Forelimb muscle (tissue), 1 donor: ENCODE results near the gene SP110. TPM values are rescaled to one million over a fixed set of nuclear protein-coding genes. Genes with fewer than 3 reads are reported as not detected.
"Not testable (repeated sequence)": the region's sequence is repeated elsewhere in the genome, so short reads cannot be mapped to it uniquely, and the experiment has no call there.

ENCODE experiments used
- DNase-seq: peaks from one replicate; pipeline ENCODE4 v3.0.0-alpha.2; 2013; ENCODE audit warnings: low read depth
- polyA plus RNA-seq: library from polyadenylated mRNA; unstranded; fragments of 120-200 nt; gene quantifications from one replicate; pipeline ENCODE4 v1.2.1, GENCODE V29; 2013; ENCODE audit not compliant: insufficient read length

The SP110 gene
- polyA plus RNA-seq, 1 donor, result 11.9 TPM

GRCh38 chr2:230124757-230125431, 94.9 kb downstream of the SP110 start:
- no peak for DNase-seq

- DNase-seq, result no peak
These were observed 95.5 kb downstream of the SP110 start for GRCh38 chr2:230124235-230124634.

- not testable (repeated sequence) for DNase-seq
These were observed 99.4 kb downstream of the SP110 start for GRCh38 chr2:230120376-230120775.

- DNase-seq, result not testable (repeated sequence)
These were observed 100.0 kb downstream of the SP110 start for GRCh38 chr2:230119827-230120226.

Other genes with a start within 250 kb of the SP110 start
- 2.0 TPM for gene SLC16A14, start 151.1 kb downstream of the SP110 start, polyA plus RNA-seq
- gene SP140, start 5.8 kb upstream of the SP110 start, polyA plus RNA-seq, result 0.62 TPM
- 5.4 TPM for gene SP140L, start 107.2 kb upstream of the SP110 start, polyA plus RNA-seq
- 20.5 TPM for gene SP100, start 196.2 kb upstream of the SP110 start, polyA plus RNA-seq